Fibroblast of the conjunctiva (primary cell): Measurements from ENCODE around the gene HOXA13.

Experiments
- DNase-seq: peaks from one replicate; pipeline ENCODE4 v3.0.0-alpha.2; 2010; ENCODE audit warnings: low read depth

Gene HOXA13

GRCh38 chr7:27181795-27182275 lies 18.1 kb downstream of the HOXA13 start:
- DNase-seq, result no peak

DNA sequence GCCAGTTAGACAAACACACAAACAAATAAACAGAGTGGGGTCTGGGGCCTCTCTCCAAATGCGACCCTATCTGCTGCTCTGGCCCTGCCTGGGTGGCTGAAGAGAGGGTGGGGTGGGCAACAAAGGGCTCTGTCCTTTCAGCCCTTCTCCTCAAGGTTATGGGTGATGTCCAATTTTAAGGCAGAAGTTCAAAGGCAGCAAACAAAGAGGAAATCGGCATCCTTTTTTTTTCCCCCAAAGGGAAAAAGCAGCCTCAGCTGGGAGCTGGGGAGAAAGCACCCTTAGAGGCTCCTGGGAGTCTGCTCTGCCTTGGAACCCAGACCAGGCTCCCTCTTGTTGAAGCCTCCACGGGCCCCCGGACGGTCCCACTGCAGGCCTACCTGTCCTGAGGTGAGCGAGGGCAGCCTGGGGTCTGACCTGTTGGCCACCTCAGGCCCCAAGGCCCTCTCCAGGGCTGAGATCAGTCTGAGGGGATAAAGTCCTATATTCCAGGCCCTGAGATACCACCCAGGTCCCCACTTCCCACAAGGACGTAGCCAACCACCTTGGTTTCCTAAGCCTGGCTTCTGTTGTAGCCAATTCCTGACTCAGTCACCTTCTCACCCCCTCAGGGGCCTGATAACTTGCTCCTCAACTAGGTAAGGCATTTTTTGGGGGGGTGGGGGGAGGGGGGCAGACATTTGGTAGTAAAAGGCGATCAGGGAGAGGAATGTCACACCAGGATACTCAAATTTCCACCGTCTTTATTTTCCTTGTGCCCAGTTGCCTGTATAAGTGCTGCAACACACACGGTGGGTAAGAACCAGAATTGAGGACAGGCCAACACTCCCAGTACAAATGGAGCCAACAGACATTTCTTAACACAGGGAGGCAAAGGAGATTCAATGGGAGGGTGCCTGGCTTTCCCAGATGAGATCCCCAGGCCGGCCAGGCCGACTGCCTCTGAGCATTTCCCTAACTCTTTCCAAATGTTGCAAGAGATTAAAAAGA lies 19.2 kb downstream of the HOXA13 start:
- DNase-seq, result no peak

GRCh38 chr7:27179503-27180430 lies 20.1 kb downstream of the HOXA13 start:
- DNase-seq, result peak; percentile 8

GRCh38 chr7:27179030-27179429 lies 20.9 kb downstream of the HOXA13 start:
- no peak for DNase-seq

DNA sequence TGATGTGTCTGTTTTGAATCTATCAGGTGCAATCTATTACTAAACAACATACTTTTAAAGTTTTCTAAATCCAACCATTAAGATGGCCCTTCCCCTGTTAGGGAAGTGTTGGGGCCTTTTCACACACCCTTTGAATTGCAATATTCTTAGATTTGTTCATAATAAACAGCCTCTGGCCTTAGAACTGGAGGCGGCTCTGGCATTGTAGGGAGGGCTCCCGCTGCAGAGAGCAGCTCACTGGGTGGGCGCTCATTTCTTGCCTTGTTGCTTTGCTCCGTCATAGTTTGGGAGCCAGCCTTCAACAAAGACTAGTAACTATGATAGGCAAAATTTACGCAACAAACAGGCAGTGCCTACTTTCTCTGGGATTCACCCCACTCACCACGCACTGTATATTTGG lies 21.5 kb downstream of the HOXA13 start:
- no peak for DNase-seq

DNA sequence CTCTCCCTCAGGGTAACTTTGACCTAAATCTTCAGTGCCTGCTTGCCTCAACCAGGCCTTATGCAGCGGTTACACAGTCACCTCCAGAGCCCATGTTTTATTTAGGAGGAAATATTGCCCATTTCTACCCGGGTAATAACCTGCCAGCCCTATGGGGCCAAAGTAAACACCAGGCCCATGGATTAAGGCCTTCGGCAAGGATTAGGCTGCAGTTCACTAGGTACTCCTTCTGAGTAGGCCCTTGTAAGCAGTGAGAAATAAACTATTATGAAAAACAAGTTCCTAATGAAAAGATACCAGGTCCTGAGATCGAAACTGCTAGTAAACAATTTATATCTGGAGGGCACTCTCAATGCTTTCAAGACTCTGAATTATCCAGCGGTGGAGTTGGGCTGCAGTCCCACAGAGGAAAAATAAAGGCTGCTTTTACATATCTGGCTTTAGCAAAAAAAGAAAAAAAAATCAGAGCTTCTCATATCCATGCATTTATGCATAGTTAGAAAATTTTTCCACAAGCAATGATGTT lies 22.0 kb downstream of the HOXA13 start:
- no peak for DNase-seq

- no peak for DNase-seq
Observed at GRCh38 chr7:27176962-27177794, 22.7 kb downstream of the HOXA13 start.

DNA sequence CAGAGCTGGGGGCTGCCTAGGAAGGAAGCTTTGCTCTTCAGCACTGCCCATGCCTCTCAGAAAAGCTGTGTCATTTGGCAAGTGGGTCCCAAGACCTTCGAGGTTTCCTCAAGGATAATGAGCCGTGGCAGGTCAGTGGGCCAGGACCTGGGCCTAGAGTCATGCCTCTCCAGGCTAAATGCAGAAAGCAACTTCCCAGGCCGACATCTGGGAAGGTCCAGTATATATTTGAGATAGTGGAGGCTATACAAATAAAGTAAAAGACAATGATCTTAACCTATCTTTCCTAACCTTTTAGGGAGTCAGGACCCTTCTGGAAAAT lies 23.4 kb downstream of the HOXA13 start:
- DNase-seq, result no peak

DNA sequence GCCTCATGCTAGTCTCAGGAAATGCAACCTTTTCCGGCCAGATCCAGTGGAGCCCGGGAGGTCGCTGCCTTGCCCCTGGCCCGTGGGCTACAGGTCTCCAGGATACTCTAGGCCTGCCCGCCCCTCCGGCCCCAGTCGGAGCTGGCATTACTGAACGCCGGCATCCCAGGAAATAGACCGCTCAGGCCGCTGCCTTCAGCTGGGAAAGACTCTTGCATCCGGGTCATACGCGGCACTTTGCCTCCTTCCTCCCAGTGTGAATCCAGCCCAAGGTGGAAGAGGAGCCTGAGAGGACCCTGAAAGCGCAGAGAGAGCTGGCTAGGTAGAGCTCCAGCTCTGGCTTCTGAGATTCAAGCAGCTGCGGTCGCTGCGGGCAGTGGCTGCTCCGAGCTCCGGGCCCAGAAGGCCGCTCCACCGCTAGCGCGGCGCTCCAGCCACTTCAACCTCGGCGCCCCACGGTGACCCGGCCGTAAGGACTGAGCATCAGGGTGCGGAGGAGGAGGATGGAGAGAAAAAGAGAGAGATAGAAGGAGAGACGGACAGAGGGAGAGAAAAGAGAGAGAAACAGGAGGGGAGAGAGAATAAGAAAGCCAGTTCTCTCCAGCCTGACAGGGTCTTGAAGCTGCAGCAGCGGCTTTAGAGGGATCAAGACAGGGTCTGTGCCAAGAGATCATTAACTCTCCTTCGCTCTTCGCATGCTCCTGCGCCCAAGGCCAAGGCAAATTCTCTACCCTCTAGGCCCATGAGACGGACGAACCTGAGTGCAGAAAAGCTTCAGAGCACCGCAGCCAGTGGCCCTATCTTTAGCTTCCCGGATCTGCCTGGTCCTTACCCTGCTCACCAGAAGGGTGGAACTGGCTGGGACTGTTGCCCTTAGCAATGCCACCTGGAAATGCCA lies 24.0 kb downstream of the HOXA13 start:
- no peak for DNase-seq

DNA sequence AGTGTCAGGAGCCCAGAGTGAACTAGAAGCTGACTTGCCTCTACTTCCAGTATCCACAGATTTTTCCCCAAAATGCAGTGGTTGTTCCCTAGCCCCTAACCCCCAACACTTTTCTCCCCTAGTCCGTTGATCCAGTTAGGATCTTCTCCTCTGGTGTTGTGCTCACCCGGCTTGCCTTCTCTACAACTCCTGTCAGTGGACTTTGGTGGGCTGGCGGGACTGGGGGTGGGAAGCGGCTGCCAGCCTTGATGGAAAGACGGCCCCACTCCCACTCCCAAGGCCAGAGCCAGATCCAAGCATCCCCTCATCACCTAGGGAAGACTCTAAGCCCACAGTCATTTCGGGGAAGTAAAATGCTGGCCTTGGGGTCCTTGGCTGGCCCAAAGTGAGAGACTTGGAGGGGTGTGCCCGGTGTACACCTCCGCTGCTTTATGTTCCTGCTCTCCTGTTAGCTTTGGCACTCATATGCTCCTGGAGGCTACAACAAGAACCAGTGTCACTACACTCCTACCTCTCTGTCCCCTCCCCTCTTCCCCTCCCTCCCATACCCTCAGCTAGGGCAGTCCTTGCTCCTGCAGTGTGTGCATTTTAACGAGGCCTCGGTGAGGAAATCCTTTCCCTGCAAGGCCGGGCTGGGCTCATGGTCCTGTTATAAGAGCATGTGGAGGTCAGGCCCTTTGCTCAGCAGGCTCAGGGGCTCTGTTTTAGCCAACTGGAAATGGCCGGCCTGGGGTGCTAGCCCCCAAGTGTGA lies 24.8 kb downstream of the HOXA13 start:
- no peak for DNase-seq

DNA sequence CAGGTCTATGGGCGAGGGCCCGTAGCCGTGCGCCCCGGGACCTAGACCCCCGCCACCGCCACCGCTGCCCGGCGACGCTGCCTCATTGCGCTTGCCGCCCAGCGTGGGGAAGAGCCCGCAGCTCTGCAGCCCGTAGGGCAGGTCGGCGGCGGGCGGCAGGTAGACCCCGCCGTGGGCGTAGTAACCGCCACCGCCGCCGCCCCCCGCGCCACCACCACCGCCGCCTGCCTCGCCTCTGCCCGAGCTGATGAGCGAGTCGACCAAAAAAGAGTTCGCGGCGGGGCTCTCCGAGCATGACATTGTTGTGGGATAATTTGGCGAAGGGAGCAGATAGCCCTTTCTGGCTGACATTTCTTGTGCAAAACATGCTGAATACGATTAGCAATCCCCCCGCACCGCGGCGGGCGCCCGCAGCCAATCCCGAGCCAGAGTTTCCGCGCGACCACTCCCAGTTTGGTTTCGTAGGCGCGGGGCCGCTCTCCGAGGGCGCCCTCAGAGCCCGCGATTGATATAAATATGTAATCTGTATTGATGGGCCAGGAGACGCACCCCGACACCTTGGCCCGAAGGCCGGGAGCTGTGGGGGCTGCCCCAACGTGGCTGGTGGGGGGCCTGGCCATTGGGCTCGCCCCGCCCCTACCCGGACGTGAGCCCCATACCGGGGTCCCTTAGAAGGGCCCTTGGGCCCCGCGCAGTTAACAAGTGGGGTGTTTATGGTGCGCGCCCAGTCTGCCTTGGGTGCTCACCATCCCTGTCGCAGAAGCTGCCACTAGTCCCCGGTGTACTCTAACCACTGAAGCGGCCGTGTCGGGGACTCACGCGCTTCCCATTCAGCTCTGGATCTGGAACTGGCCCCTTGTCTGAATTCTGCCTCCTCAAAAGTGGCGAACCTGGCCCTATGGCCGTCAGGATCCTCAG lies 25.7 kb downstream of the HOXA13 start, which contains the start of gene HOXA10:
TSS of gene HOXA10 (minus strand) at position 365 of the 918 bp plus-strand sequence. CDS start at position 351, 14 bp downstream.
- no peak for DNase-seq

GRCh38 chr7:27173511-27173955 lies 26.4 kb downstream of the HOXA13 start:
- DNase-seq, result no peak

- DNase-seq, result no peak
Observed at GRCh38 chr7:27172823-27173510, 26.9 kb downstream of the HOXA13 start.

GRCh38 chr7:27172315-27172774 lies 27.5 kb downstream of the HOXA13 start:
- no peak for DNase-seq

- DNase-seq, result no peak
Observed at GRCh38 chr7:27171637-27172314, 28.1 kb downstream of the HOXA13 start.

- no peak for DNase-seq
Observed at GRCh38 chr7:27171325-27171636, 28.6 kb downstream of the HOXA13 start.
